ENCODE measurements around the gene CLTC. TPM values are rescaled to one million over a fixed set of nuclear protein-coding genes. Genes with fewer than 3 reads are reported as not detected.
"Not testable (repeated sequence)": the region's sequence is repeated elsewhere in the genome, so short reads cannot be mapped to it uniquely, and the experiment has no call there.

The CLTC gene
- total and polyA plus RNA-seq, 10 of the 15 experiments (the other 5 are each of a cell fraction or from before 2014, with no cell fraction given) = 77.5 to 188 (median 129) TPM

DNA sequence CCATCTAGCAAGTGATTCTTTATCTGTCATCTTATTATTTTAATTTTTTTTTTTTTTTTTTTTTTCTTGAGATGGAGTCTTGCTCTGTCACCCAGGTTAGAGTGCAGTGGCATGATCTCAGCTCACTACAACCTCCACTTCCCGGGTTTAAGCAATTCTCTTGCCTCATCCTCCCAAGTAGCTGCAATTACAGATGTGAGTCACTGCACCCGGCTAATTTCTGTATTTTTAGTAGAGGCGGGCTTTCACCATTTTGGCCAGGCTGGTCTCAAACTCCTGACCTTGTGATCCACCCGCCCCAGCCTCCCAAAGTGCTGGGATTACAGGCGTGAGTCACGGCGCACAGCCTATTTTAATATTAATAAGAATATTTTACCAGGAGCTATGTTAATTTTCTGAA, 36.9 kb downstream of the CLTC start:
- H3K4me1 ChIP-seq (ENCODE audit: control insufficient read depth, insufficient read depth, low read length); H3K27ac ChIP-seq (ENCODE audit: control insufficient read depth, insufficient read depth); H3K9ac ChIP-seq (ENCODE audit: control insufficient read depth, insufficient read depth, low read length); H2AFZ ChIP-seq (ENCODE audit: control insufficient read depth, low read depth, low read length); H3K9me3 ChIP-seq (replicated peaks; ENCODE audit: control insufficient read depth, insufficient read depth, low read length); H3K79me2 ChIP-seq (ENCODE audit: control insufficient read depth, insufficient read depth, low read length); intact Hi-C loops (cut with micrococcal nuclease; ENCODE audit: unreplicated experiment); in situ Hi-C loops (cut with MboI); H4K20me1 ChIP-seq (ENCODE audit: control insufficient read depth, insufficient read depth); DNase-seq (ENCODE audit: low read depth, low spot score); H3K4me2 ChIP-seq (ENCODE audit: control insufficient read depth, insufficient read depth); ATAC-seq; BruUV-seq (replicated peaks); FAIRE-seq; H3K27me3 ChIP-seq (replicated peaks in 1 of 2; ENCODE audit: control insufficient read depth in 2 of 2, insufficient read depth in 2 of 2, low read length in 1 of 2); H3K4me3 ChIP-seq: not testable (repeated sequence)
- ChIA-PET SMC1A (ENCODE audit: uncharacterized antibody, unreplicated experiment) (interaction anchor here (1.2 to 1.9 kb wide), 3 partner anchors 29 to 203 kb away, joined by 3 to 6 read pairs (median 4); no protein-coding TSS in a partner anchor), RAD21 (ENCODE audit: unreplicated experiment) (interaction anchor here (1.5 kb wide), 1 partner anchor 14 kb away, joined by 6 read pairs; no protein-coding TSS in a partner anchor), CTCF (interaction anchor here (0.5 to 1.8 kb wide), 5 partner anchors 10 to 548 kb away, joined by 3 to 4 read pairs (median 4); no protein-coding TSS in a partner anchor), POLR2A (interaction anchor here (0.7 kb wide), 1 partner anchor 25 kb away, joined by 6 read pairs; no protein-coding TSS in a partner anchor)
- 98% methylated on average over 7 of the region's 7 CpGs for WGBS (ENCODE audit: insufficient coverage, insufficient replicate concordance, low lambda C conversion rate, missing lambda C conversion rate)
- H3K36me3 ChIP-seq (ENCODE audit: control insufficient read depth in 2 of 2, insufficient read depth in 2 of 2, low read length in 1 of 2) = peaks cover 2 to 39% of the 10 kb centered on the region in 2 experiments; a peak in 3 of 4 replicates

DNA sequence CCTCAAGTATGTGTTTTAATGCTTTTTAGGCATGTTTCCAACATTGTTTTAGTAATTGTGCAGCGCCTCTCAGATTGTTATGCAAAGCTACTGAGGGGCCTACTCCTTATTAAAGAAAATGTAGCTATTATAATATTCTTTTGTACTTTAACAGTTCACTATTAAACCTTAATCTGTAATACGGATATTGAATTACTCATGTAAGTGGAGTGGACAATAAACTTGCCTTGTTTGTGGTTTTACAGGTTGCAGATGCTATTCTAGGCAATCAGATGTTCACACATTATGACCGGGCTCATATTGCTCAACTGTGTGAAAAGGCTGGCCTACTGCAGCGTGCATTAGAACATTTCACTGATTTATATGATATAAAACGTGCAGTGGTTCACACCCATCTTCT, 46.5 kb downstream of the CLTC start:
- no peak overlapping the region for H3K27ac ChIP-seq (ENCODE audit: control insufficient read depth, insufficient read depth)
- FAIRE-seq = no peak
- H3K9ac ChIP-seq (ENCODE audit: control insufficient read depth, insufficient read depth, low read length) = no peak overlapping the region
- WGBS (ENCODE audit: insufficient coverage, insufficient replicate concordance, low lambda C conversion rate, missing lambda C conversion rate) = 63% methylated on average over 5 of the region's 5 CpGs
- H3K4me3 ChIP-seq = no peak overlapping the region
- SMC1A ChIA-PET (ENCODE audit: uncharacterized antibody, unreplicated experiment) = interaction anchor here (0.5 to 1.2 kb wide), 3 partner anchors 20 to 137 kb away, joined by 3 read pairs; no protein-coding TSS in a partner anchor
- H3K4me1 ChIP-seq (ENCODE audit: control insufficient read depth, insufficient read depth, low read length) = peaks cover 8% of the 10 kb centered on the region
- intact Hi-C loops (cut with micrococcal nuclease; ENCODE audit: unreplicated experiment) (no loop called here), in situ Hi-C loops (cut with MboI) (no loop called here)
- no peak overlapping the region for H2AFZ ChIP-seq (ENCODE audit: control insufficient read depth, low read depth, low read length)
- no peaks in the 10 kb centered on the region for H3K27me3 ChIP-seq (replicated peaks in 1 of 2; ENCODE audit: control insufficient read depth in 2 of 2, insufficient read depth in 2 of 2, low read length in 1 of 2)
- no peak for DNase-seq (ENCODE audit: low read depth, low spot score)
- no peaks in the 10 kb centered on the region for H4K20me1 ChIP-seq (ENCODE audit: control insufficient read depth, insufficient read depth)
- H3K79me2 ChIP-seq (ENCODE audit: control insufficient read depth, insufficient read depth, low read length) = peaks cover under 1% of the 10 kb centered on the region
- CTCF ChIA-PET = no interaction called here
- ATAC-seq = no peak
- H3K36me3 ChIP-seq (ENCODE audit: control insufficient read depth in 2 of 2, insufficient read depth in 2 of 2, low read length in 1 of 2) = peaks cover 2 to 47% of the 10 kb centered on the region in 2 experiments
- RAD21 ChIA-PET (ENCODE audit: unreplicated experiment) = no interaction called here
- no TSS peak for BruUV-seq (replicated peaks)
- POLR2A ChIA-PET = no interaction called here
- TF ChIP-seq RUNX3 (IDR thresholded peaks at IDR 0.05; ENCODE audit: low read length) = peak; percentile 14; the same call in 1 of the 2 replicates
- TF ChIP-seq MTA3 (IDR thresholded peaks at IDR 0.05; ENCODE audit: borderline replicate concordance, low read length) = no peak
- no peak for TF ChIP-seq MXI1 (IDR thresholded peaks at IDR 0.05; ENCODE audit: low read depth, low read length)
- H3K4me2 ChIP-seq (ENCODE audit: control insufficient read depth, insufficient read depth) = no peak overlapping the region
- H3K9me3 ChIP-seq (replicated peaks; ENCODE audit: control insufficient read depth, insufficient read depth, low read length) = no peaks in the 10 kb centered on the region
